ENCODE results near the gene ALDH1B1.

ALDH1B1 gene

DNA sequence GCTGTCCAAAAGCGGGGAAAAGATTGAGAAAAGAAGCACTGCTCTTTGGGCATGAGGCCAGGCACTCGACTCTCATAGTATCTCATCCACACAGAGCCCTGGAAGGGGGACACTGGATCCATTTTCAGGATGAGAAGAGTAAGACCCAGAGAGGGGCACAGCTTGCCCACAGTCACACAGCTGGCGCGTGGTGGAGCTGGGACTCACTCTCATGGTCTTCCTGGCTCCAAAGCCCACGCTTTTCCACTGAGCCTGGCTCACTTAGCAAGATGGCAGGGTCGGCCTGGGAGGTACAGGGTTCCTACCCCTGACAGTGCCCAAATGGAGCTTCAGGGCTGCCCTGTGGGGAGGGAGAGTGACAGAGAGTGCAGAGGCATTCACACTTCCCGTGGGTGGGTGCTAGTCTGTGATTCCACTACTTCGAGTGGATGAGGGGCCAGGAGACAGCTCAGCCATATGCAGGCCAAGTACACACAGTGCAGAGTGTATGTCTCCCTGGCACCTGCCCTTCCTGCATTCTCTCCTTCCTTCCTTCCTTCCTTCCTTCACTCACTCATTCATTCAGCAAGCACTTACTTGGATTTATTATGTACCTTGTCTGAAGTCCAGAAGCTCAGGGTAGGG is 50.1 kb downstream of the ALDH1B1 start:
- DNase-seq, result no peak

DNA sequence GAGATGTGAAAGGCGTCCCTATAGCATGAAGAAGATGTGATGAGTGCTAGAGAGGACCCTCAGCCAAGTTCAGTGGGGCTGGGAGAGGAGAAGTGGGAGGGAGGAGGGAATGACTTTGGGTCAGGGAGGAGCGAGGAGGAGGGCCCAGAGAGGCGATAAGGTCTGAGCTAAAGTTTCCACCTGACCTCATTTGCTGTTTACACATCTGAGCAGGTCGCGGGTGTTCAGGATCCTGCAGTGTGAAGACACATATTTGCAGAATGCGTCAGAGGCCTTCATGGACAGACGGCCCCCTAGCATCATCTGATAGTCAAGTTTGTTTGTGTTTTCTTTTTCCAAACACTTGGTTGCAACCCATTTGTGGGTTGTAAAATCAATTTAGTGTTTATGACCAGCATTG is 50.7 kb downstream of the ALDH1B1 start:
- no peak for DNase-seq

DNA sequence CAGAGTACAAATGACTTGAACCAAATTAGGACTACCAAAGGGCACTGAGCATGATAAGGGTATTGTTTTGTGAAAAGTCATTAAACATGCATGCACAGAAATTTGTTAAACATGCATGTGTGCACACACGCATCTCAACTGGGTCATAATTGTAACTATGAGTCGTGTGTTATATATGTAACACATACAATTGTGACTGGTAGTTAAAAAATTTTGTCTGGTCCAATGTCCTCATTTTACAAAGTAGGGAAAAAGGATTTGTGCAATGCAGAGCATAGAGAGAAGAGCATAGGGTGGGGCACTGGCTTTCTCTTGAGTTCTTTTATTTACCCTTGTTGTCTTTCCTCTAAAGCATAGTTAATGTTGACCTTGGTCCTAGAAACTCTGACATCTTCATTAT is 51.1 kb downstream of the ALDH1B1 start:
- DNase-seq, result no peak

DNA sequence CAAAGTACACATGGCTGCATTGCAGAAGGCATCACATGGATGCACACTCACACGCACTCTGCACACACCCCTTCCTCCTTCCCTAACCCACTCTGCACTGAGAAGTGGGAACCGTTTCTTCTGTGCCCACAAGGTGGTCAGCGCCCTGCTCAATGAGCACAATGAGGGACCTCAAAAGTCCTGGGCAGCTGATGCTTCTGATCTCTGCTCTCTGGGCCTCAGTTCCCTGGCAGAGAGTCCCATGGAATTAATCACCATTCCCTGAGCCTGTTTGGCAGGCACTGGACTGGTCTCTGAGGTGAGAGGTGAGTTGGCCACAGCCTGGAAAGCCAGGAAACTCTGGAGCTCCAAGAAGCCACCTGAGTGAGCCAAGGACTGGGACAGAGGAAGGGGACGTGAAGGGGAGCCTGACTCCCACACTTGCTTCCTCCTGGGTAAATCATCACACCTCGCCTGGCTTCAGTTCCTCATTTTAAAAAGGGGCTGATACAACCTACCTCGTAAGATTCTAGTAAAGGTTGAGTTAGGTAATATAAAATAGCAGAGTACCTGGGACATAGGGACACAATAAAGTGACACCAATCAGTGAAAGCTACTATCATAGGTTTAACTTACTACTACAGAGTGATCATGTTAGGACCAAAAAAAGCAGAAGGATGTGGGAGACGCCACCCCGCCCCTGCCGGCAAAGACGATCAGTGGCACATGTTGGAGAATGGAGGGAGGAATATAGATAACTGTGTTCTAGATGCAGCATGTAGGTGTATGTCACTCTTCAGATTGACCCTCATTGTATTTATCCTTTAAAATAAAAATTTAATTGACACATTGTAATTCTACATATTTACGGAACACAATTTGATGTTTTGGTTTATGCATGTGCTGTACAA is 52.9 kb downstream of the ALDH1B1 start:
- no peak for DNase-seq

DNA sequence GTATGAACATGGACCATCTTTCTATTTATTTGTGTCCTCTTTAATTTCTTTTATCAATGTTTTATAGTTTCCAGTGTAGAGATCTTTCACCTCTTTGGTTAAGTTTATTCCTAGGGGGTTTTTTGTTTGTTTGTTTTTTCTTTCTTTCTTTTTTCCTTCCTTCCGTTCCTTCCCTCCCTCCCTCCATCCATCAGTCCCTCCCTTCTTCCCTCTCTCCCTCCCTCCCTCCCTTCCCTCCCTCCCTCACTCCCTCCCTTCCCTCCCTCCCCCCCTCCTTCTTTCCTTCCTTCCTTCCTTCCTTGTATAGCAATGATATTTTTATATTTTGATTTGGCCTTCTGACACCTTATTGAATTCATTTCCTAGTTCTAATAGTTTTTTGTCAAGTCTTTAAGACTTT is 55.2 kb downstream of the ALDH1B1 start:
- DNase-seq, result no peak

All from NCI-H2029 treated with DMSO at 0.1 percent for 48 hours (cell line).